Stimulated activated CD8-positive, alpha-beta memory T cell treated with anti-CD3 and anti-CD28 coated beads, Interleukin-12 subunit alpha, Interleukin-12 subunit beta, amount 100 ng/mL, for 4 hours (primary cell): ENCODE data around the gene KCNQ1OT1.

Experiments used
- DNase-seq: peaks from one replicate; pipeline ENCODE4 v3.0.0-alpha.2; 2020; ENCODE audit warnings: low read depth

Gene KCNQ1OT1

DNA sequence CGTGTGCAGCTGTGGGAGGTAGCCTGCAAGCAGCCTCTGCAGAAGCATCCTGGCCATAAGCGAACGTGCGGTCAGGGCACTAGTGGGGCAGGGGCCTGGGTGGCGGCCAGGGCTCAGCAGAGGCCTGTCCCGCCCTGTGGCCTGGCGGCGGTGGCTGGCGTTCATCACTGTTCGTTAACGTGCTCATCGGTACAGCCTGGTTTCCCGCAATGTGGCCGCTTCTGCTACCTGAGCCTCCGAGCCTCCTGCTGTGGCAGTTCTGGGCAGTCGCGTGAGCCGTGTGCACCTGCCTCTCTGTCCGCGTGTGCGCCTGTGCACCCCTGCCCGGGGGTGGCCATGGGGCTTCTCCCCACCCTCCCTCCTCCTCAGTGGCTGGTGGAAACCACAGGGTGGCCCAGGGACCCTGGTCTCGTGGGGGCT lies 117.9 kb downstream of the KCNQ1OT1 start:
- no peak for DNase-seq

DNA sequence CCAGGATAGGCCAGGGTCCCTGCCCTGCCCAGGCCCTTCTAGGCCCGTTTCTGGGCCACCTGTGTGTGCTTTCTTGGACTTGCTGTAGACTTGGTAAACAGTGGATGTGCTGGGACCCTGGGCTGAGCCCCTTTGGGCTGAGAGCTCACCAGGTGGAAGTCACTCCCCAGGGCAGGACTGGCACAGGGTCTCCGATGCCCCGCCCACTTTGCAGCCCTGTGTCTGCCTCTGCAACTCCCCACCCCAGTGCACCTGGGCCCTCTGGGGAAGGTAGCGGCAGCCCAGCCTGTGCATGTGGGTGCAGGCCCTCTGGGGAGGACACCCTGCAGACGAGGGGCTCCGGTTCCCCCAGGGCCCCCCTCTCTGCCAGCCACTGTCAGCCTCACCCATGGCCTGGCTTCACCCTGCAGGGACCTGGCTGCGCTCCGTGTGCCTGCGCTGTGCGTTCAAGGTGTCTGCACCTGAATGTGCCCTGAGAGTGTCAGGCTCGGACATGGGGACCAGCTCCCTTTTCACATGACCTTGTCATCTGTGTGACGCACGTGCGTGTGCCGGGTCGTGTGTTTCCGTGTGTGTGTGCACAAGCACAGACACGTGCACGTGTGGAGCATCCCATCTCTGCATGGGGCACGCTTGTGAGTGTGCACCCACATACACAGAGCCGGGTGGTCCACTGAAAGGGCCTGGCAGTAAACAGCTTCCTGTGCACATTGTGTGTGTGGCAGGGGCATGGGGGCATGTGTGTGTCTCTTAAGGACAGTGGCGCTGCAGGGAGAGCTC lies 118.5 kb downstream of the KCNQ1OT1 start:
- no peak for DNase-seq

DNA sequence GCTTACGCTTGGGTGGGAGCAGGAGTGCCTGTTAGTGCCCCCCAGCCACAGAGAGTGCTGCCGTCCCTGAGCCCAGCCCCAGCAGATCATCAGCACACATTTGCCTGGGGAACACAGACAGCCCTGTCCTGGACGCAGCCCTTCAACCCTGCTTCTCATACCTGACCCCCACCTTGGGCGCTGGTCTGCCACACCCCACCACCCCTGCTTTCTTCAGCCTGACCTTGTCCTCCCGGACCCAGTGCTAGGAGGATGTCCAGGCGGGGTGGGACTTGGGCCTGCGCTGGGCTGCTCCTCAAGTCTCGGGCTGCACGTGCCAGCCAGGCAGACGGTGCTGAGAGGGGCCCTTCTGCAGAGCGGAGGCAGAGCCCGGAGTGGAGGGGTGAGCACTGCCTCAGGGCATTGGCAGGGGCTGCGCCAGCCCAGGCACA lies 119.2 kb downstream of the KCNQ1OT1 start:
- no peak for DNase-seq

DNA sequence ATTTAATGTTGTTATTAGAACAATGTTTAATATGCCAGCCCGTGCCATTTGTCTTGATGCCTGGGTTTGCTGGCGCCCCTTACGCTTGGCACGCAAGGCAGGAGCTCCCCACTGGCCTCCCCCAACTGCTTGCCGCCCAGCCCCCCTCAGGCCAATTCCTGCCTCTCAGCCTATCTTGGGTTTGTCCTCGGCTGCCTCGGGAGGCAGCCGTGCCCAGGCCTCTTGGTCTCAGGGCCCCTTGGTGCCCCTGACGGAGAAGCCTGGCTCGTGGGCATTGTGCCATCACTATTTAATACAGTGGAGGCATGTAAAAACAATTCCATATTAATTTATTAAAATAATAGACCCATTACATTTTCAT lies 119.8 kb downstream of the KCNQ1OT1 start:
- no peak for DNase-seq

GRCh38 chr11:2579315-2580060 lies 120.3 kb downstream of the KCNQ1OT1 start:
- DNase-seq, result no peak

- DNase-seq, result no peak
These were observed 120.9 kb downstream of the KCNQ1OT1 start for GRCh38 chr11:2578929-2579270.

DNA sequence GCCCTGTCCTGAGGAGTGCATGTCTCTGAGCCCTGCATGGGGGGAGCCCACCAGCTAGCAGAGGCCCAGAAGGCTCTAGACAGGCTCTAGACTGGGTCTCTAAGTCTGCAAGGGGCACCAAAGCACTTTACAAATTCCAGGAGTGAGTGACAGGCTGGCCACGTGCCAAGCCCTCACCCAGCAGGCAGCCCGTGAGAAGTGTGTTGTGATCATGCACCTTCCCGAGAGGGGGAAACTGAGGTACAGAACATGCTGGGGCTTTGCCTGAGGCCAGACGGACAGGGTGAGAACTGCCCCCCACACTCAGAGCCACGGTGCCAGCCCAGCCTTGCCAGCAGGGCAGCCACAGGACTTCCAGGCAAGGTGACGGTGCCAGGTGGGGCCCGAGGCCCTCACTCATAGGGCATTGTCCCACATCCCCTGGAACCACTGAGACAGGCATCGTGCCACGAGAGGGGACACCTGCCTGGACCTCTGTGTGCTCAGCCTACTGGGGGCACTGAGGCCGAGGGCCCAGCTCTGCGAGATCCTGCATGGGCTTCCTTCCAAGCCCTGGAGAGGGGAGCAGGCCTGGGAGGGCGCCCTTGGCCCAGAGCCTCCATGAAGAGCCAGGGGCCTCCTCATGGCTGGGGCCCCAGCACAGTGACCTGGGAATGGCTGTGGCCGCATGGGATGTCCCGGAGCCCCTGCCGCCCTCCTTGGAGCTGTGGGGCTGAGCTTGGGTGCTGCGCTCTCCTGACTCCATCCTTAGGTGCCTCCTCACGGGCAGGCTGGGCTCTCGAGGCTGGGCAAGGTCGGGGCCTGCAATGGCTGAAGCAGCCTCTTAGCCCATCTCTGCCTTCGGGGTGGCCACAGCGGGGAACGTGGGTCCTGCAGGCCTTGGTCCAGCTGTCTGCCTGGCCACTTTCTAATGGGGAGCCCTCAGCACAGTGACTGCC lies 121.5 kb downstream of the KCNQ1OT1 start:
- no peak for DNase-seq

- DNase-seq, result no peak
These were observed 122.5 kb downstream of the KCNQ1OT1 start for GRCh38 chr11:2577031-2577990.

DNA sequence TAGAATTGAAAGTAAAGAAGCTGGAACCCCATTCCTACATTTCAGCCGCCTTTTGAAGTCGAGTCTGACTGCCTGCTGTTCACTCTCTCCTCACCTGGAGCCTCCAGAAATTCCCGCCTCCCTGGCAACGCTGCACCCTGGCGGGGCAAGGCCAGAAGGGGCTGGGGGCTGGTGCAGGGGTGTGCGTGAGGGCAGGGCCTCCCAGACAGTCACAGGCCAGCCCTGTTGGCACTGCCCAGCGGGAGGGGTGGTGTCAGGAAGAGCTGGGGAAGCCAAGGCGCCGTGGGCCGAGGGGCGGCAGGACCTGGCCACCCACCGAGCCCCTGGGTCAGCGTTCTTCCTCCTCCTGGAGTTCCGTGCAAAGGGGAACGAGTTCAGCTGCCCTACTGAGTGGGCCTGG lies 123.2 kb downstream of the KCNQ1OT1 start:
- no peak for DNase-seq

DNA sequence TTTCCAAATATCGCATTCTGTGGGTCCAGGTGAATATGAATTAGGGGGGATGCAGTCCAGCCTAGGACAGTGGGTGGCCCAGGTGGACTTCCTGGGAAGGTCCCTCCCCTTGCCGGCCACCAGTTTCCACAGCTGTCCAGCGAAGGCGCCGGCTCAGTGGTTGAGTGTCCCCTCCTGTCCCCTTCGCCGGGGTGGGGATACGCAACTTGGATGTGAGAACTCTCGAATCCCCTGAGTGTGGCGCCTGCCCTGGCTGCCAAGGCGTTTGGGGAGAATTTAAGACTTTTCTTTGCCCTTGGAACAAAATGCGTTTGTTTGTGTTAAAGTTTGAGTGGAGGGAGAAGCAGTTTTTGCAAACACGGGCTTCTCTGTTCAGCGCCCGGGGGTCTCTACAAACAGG lies 123.7 kb downstream of the KCNQ1OT1 start:
- DNase-seq, result no peak

DNA sequence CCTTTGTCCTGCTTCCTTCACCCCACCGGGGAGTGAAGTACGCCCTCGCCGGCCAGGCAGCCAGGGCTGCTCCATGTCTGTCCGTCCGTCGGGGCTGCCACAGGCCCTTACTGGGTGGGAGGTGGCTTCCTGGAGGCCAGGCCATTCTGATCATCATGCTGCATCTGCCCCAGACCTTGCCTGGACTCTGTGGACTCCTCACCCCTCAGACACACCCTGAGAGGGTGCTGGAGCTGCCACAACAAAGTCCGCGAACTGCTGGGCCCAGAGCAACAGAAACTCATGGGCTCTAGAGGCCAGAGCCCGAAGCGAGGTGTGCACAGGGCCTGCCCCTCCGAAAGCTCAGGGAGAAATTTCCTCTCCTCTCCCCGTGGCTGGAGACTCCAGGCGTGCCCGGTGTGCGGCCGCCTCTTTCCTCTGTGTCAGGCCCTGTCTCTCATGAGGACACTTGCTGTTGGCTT lies 124.2 kb downstream of the KCNQ1OT1 start:
- no peak for DNase-seq

DNA sequence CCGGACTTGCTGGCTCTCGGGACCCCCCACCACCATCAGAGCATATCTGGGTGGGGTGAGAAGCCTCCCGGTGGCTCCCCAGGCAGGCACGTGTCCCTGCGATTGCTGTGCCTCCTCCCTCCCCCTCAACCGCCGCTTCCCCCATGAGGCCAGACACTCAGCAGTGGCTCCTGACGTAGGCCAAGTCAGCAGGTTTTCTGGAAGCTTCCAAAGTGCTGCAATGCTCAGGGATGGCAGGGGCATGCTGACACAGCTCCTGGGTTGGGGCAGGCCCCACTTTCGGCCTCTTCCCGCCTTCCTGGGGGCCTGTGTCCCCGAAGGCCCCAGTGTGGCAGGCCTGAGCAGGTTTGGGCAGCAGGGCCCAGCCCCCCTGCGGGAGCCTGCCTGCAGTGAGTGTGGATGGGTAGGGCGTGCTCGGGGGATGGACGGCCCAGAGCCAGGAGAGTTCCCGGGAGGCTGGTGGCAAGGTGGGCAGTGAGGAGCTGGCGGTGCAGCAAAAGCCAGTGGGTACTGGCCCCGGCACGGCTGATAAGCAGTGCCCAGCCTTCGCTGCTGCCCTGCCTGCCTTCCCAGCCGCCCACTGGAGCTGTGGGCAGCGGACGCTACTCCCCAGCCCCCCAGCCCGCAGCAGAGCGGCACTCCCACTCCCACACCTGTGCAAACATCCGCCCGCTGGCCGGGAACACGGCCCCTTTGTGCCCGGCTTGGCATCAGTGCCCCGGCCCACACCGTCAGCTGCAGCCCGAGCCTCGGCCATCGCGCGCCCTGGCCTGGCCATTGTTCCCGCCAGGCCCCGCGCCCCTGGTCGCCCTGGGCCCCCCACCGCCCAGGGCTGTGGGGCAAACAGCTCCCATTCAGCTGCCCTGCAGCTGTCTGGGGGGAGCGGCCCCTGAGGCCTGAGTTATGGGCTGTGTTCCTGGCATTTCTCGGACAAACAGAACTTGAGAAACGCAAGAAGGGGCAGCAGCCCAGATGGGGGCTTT lies 125.0 kb downstream of the KCNQ1OT1 start:
- no peak for DNase-seq

DNA sequence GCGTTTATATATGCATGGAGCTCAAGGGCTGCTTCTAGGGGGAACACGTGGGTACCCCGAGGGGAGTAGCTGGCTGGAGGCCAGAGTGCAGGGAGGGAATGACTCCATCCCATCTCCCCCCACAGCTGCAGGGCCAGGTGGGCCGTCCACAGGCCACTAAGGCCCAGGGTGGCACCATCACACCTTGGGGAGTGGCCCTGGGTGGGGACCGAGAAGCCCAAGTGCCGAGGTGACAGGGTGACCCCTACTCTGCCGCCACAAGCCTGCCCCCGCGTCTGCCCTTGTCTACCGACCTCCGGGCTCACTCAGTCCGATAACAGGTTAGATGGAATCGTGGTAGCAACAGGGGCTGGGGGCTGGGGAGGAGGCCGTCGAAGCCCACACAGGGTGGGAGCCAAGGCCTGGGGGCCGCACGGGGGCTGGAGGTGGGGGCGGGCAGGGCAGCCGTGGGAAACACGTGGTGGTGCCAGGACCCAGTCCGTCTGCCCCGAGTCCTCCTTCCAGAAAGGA lies 125.7 kb downstream of the KCNQ1OT1 start:
- DNase-seq, result no peak

- DNase-seq, result no peak
These were observed 126.4 kb downstream of the KCNQ1OT1 start for GRCh38 chr11:2573240-2574042.

DNA sequence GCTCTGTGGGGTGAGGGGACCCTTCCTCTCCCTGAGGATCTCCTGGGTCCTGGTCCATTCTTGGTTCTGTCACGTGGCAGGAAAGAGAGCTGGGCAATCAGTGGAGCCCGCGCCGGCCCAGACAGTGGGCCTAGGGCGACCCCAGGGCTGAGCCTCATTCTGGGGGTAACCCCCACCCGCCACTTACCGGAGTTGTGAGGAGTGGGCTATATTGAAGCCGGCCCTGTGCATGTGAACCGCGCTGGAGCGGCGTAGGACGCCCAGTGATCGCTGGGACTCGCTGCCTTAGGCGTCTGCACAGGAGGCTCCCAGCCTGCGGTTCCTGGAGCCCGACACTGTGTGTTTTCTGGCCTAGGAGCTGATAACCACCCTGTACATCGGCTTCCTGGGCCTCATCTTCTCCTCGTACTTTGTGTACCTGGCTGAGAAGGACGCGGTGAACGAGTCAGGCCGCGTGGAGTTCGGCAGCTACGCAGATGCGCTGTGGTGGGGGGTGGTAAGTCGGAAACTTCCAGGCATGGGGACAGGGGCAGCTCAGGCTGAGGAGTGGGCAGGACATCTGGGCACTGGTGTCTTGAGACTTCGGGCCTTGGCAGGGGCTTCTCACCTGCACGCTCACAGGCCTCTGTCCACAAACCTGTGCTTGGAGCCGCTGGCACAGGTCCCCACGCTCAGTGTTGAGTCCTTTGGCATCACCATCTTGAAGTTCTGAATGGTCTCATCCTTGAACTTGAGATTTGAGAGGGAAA lies 127.1 kb downstream of the KCNQ1OT1 start:
- DNase-seq, result no peak

GRCh38 chr11:2571598-2572281 lies 128.1 kb downstream of the KCNQ1OT1 start:
- DNase-seq, result no peak

GRCh38 chr11:2570841-2571597 lies 128.8 kb downstream of the KCNQ1OT1 start:
- no peak for DNase-seq
